ENCODE data around the gene LRRC49.

The LRRC49 gene

DNA sequence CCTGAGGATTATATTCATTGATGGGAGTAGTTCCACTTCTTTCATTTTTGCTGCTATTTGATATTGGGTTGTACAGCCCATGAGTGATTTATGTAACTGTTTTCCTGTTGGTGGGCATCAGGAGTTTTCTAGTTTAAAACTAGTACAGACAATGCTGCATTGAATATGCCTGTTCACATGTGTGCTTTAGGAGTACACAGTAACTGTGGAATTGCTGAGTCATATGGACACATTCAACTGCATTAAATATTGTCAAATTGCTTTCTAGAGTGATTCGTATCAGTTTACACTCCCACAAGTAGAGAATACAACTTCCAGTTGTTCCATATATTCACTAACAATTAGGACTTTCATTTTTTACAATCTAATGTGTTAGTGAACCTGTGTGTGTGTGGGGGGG lies 162.8 kb downstream of the LRRC49 start:
- no peak for DNase-seq

DNA sequence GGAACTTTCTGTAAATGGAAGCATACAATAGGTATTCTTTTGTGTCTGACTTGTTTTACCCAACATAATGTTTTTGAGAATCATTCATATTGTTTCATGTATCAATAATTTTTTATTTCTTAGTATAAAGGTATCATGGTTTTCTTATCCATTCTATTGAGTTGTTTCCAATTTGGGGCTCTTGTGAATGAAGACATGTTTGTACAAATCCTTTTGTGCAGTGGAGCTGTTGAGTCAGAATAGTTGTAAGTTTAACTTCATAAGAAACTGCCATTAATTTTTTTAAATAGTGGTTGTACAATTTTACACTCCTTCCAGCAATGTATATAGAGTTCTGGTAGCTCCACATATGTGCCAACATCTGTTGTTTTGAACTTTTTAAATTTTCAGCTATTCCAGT lies 163.5 kb downstream of the LRRC49 start:
- no peak for DNase-seq

DNA sequence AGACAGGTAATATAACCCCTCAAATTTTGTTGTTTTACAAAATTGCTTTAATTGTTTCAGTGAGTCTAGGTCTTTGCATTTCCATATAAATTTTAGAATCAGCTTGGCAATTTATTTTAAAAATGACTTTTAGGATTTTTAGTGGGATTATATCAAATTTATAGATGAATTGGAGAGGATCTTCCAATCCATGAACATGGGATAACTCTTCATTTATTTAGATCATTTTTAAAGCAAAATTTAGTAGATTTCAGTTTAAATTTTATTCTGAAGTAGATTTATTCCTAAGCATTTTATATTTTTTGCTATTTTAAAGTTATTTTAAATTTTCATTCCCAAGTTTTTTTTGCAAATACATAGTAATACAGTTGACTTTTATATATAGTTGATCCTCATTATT lies 164.5 kb downstream of the LRRC49 start:
- no peak for DNase-seq

DNA sequence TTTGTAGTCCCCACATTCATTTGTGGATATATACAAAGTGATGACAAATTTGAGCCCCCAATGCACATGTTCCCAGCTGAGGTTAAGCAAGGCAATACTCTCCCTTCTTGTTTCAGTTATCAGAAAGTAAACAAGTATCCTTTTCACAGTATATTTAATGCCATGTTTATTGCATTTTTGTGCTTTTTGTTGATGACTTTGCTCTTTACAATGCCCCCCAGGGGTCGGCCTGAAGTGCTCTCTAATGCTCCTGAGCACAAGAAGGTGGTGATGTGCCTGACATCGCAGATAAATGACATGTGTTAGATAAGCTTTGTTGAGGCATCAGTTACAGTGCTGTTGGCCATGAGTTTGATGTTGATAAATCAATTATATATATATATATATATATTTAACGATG lies 165.0 kb downstream of the LRRC49 start:
- no peak for DNase-seq

DNA sequence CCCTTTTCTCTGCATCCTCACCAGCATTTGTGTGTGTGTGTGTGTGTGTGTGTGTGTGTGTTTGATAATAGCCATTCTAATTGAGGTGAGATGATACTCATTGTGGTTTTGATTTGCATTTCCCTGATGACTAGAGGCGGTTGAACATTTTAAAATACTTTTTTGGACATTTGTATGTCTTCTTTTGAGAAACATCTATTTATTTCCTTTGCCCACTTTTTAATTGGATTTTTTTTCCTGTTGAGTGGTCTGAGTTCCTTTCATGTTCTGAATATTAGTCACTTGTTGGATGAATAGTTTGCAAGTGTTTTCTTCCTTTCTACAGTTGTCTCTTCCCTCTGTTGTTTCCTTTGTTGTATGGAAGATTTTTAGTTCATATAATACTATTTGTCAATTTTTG lies 168.4 kb downstream of the LRRC49 start:
- no peak for DNase-seq

DNA sequence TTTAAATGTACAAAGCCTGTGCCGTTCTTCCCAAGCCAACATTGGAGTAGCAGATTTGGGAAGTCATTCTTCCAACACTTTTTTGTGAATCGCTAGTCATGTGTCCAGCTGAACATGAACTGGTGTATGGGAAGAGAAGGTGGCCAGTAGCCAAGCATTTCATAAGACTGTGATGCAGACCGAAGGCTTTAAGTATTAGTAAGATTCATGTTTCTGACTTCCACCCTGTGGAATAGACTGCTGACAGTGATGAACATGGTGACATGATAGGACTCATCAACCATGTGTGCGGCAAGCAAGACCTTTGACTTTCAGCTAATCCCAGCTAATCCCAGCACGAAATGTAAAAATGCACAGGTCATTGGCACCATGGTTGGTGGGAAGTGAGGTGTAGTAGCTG lies 174.4 kb downstream of the LRRC49 start:
- DNase-seq = no peak

DNA sequence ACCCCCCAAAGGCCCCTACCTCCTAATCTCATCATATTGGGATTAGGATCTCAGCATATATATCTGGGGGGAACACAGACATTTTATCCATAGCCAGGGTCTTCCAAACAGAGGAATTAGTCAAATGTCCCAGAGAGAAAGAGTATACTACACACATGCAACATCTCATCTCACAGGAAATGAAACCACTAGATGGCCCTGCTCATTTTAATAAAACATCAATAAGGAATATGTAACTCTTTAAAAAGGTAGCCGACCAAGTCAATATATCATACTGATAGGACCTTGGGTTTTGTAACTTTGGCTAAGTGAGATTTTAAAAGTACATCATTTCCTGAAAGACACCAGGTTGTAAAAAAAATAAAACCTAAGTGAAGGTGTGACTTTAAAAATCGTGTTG lies 177.1 kb downstream of the LRRC49 start:
- no peak for DNase-seq

DNA sequence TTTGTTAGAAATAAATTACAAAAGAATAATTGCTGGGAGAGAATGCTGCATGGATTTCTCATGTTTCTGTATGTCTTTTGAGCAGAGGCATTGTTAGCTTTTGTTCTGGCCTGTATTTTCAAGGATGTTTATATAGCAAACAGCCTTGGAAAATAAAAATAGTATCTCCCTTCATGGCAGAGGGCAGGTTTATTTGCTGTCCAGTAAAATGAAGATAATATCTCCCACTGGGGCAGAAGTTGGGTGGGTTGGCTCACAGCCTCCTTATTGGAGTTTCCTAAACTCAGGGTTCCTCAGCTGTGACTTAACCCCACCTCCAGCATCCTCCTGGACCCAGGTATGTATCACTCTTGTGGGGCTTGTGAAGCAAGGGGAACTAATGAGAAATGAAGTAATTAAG lies 178.9 kb downstream of the LRRC49 start:
- no peak for DNase-seq

DNA sequence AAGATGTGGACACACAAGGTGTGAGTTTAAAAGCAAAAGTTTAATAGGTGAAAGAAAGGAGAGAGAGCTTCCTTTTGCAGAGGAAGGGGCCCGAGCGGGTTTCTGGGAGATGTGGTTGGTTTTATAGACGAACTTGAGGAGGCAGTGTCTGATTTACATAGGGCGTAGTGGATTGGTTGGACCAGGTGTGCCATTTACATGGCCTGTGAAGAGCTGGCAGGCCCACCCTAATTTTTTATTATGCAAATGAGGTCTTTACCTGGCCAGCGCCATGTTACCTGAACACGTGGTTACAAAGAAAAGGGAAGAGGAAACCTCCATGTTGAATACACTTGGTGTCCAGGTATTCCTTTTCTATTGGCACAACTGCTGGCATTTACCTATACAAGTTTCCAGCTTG lies 179.8 kb downstream of the LRRC49 start:
- no peak for DNase-seq

DNA sequence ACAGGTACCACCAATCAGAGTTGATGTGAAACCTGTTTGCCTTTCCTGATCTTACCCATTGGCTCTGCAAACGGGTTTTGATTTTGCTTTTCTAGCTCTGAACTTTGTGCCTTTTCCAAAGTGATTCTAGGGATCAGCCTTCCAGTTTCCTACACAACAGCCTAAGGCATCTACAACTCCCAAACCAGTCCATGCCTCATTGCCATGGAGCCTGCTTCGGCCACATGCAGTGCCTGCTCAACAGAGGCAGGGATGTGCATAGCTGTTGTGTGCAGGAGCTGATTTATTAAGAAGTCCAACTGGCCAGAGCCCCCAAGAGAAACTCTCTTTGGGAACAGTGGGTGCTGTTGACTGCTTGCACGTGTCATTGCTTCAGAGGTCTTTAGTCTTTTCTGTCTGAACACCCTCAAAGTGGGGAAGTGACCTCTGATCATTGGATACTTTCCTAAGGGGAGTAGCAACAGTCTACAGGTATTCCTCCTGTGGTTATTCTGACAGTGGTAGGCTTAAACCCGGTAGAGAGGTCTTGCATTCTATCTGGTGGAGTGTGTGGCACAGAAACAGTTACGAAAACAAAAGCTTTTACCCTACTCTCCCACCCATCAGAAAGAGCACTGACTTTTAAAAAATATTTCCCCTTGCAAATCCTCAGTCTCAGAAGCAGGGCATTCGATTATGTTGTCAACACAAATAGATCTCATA lies 186.0 kb downstream of the LRRC49 start:
- DNase-seq = no peak

DNA sequence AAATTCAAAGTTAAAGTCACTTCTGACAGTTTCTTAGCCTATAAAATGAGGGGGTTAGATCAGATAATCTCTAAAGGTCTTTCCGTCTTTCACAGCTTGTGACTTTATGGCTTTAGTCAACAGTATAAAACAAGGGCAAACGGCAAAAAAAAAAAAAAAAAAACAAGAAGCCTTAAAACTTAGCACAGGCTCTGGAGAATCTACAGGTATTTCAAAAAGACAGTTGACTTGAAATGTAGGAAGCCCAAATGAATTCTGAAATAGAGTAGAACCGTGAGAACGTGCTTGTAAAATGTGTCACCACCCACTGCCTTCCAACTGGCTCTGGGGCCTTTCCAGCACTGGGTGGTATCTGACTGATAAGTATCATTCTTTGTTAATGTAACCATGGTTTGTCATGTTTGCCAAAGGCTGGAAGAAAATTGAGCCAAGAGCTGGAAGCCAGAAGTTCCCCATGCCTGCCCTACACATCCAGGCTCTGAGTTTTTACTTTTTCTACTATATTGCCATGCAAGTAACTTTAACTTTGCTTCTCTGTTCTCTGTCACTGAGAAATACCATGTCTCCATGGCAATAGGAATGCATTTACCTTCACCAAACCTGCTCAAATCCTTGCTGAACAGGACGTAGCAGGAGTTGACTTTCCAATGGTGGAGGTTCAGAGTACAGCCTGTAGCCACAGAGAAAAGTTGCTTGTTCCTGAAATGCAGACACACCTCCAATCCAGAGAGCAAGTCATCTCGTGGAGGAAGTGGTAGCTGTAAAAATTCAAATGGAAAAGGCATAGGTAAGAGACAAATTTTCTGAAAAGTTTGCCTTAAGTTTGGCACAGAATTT lies 186.8 kb downstream of the LRRC49 start:
- DNase-seq = peak; percentile 27

DNA sequence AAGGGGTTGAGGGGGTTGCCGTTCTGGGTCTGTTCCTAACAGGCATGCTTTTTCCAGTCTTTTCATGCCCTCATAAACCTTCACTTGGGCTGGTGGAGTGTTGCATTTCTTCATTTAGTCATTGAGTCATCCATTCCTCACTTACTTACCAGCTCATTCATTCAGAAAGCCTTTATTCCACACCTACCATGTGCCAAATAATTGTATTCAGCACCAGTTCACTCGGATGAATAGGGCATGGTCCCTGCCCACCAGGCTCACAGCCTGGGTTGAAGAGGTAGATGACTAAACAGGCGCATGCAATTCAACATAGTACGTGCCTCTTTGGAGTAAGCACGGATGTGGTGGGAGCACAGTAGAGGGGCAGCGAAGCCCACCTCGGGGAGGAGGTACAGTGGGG lies 187.5 kb downstream of the LRRC49 start:
- no peak for DNase-seq

DNA sequence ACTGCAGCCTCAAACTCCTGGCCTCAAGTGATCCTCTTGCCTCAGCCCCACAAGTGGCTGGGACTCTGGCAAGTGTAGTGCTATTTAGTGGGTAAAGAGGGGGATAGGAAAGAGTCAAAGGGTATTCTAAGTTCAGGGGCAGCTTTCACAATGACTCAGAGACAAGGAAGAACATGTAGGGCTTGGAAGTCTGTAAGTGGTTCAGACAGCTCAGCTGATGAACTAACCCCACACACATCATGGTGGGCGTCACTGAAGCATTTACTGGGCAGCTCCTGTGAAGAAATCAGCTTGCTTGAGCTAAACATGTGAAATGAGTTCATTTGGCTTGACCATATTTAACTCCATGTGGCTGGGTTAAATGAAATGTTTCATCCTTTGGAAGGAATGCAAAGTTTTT lies 188.1 kb downstream of the LRRC49 start:
- no peak for DNase-seq

DNA sequence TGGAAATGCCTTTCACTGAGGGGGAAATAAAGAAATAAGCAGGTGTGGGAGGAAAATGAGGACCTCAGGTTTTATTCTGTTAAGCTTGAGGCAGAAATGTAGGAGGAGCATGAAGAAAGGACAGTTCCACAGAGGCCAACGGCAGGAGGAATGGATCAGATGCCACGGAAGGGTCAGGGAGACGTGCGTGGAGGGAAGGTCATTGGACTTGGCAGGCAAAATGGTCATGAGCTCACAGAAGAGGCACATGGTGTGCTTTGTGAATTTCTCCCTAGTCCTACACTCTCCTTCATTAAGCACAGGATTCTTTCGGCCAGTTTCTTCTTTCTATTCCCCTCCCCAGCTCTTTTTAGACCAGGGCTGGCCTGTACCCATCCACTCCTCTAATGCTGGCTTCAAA lies 190.2 kb downstream of the LRRC49 start:
- no peak for DNase-seq

DNA sequence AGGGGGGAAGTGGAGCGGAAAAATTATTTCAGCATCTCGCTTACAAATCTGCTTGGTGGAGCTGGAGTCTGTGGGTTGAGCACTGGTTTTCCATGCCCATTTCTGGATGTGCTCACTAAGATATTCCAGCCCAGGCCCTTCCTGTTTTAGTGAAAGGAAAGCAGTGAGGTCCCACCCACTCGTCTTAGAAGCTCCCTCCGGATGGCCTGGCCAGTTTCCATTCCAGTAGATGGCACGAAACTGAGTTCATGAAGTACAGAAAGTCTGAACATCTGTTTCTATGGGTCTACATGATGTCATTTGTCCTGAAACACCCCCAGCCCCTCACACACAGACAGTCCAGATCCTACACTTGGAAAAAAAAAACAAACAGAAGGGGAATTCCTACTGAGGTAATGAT lies 190.7 kb downstream of the LRRC49 start:
- no peak for DNase-seq

DNA sequence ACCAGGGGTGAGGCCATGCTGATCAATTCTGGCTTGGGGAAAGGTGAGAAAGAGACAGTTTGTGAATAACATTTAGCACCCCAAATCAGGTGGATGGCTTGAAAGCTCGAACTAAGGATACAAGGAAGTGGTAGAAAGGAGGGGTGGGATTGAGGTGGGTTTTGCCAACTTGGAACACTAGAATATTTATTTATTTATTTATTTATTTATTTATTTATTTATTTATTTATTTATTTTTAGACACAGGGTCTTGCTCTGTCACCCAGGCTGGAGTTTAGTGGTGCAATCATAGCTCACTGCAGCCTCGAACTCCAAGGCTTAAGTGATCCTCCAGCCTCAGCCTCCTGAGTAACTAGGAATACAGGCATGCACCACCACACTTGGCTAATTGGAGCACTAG lies 191.6 kb downstream of the LRRC49 start:
- DNase-seq = no peak

DNA sequence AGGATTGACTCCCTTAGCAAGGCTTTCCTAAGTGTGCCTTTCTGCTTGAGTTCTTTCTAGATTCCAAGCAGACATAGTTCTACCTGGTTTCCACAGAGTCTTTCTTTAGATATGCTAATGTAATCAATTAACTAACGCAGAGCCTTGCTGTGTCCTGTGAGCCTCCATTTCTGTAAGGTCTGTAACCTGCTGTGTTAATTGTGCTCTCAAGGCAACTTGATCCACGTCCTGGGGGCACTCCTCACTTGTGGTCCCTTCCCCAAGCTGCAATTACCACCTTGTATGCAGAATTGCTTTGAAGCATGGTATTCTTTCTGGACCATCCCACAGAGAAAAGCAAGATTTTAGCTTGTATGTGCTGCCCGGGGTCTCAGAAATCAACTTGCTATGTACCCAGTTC lies 193.2 kb downstream of the LRRC49 start:
- DNase-seq = no peak

DNA sequence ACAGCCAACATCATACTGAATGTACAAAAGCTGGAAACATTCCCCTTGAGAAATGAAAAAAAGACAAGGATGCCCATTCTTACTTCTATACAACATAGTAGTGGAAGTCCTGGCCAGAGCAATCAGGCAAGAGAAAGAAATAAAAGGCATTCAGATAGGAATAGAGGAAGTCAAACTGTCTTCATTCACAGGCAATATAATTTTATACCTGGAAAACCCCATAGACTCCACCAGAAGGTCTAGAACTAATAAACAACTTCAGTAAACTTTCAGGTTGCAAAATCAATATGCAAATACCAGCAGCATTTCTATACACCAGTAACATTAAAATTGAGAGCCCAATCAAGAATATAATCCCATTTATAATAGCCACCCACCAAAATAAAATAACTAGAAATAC lies 195.5 kb downstream of the LRRC49 start:
- no peak for DNase-seq

DNA sequence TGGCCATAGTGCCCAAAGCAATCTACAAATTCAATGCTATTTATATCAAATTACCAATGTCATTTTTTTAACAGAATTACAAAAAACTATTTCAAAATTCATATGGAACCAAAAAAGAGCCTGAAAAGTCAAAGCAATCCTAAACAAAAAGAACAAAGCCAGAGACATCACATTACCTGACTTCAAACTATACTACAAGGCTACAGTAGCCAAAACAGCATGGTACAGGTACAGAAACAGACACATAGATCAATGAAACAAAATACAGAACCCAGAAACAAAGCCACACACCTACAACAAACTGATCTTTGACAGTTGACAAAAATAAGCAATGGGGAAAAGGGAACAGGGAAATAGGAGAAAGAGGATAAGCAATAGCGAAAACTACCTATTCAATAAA lies 196.1 kb downstream of the LRRC49 start:
- DNase-seq = no peak

DNA sequence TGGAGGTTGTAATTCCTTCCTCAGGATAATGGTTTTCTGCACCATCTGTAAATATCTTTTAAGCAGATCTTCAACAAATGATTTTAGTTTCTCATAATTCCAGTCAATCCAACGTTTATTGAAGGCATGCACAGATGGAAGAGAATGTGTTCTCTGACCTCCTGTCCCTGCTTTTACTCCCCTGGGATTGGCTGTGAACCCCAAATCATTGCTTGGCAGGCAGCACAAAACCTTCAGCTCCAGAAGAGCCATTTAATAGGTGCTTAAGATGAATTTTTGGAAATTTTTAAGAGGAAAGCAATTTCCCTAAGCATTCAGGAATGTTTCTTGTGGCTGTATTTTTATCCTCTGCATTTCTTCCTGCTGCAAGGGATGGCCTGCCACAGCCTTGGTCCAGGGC lies 197.2 kb downstream of the LRRC49 start:
- no peak for DNase-seq

DNA sequence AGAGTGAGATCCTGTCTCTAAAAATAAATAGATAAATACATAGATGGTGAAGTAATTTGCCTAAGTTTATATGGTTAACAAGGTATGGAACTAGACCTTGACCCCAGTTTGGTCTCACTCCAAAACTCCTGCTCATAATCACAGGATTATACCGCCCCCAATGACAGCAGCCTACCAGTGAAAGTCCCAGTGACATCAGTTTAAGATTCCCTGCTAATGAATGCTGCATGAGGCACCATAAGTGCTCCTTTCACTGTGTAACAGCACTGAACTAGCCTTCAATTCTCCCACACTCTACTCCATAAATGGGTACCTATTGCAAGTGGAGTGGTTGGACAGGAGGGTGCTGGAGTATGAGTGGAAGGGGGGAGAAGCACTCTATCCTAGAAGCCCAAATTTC lies 199.0 kb downstream of the LRRC49 start:
- no peak for DNase-seq

DNA sequence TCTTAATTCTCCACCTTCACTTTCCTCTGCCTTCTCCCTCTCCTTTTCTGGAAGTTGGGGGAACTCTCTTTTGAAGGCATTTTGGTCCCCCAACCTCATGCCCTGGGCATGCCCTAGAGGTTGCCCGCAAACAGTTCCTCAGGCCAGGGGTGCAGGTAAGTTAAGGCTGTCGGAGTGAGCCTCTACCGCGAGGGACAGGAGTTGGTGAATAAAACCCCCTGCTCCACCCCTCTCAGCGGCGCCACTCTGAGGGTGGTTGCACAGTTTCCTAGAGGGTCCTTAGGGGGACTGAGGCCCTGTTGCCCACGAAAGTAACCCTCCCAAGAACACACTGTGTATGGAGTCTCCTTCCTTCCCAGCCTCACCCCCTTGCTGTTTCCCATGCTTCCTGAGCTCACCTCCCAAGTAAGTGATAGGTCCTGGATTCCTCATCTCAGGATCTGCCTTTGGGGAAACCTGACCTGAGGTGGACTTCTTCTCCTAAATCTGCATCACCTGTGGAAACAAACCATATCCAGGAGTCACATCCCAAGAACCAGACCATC lies 199.5 kb downstream of the LRRC49 start:
- no peak for DNase-seq

DNA sequence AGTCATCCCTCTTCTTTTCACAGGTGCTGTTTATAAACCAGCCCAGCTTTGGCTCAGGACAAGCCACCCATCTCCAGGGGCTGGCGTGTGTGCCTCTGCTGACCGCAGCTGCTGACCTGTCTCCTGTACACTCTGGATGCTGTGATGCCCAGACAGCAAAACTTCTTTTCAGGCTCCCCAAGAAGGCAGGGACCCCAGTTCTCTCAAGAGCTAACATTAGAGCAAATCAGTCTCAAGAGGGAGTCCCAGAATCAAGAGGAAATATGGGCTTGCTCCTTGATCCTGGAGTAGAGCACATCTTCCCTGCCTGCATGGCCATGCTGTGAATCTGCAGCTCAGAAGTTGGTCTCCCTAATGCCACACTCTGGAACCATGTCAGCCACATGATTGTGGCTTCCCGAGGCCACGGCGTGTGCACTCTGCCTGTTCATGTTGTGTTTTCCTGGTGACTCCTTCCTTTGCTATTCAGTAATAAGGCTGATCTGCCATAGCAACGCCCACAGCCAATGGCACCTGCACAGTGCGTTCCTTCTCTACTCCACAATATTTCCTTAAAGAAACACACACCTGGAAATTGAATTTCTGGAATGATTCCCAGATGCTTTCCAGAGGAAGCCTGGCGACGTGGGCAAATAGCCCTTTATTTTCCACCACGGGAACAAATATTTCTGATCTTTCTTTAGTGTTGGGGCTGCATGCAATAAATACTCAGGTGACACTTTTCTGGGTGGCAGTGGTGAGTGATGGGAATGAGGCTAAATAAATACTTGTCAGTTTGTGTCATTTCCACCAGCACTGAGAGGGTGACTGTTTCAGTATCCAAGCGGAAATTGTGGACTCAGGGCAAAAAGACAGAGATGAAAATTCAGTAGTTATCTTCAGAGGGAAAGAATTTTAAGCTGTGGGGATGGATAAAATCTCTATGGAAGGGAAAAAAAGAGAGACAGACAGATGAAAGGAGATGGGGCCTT lies 200.7 kb downstream of the LRRC49 start:
- DNase-seq = no peak
